Trophoblast cell (in vitro differentiated cells and primary cell): ENCODE results near the gene ZC3H10.

Experiments used
- DNase-seq, 2 donors: peaks; one replicate each; pipeline ENCODE4 v3.0.0-alpha.2; 2016
- H2AFZ ChIP-seq: 2 replicates; pipeline ENCODE4 v1.6.1; 2013; ENCODE audit warnings: low read length, moderate library complexity, mild to moderate bottlenecking; ENCODE audit not compliant: insufficient read depth, poor library complexity
- H2AK5ac ChIP-seq: 2 replicates; pipeline ENCODE4 v1.6.1; 2013; ENCODE audit warnings: mild to moderate bottlenecking, low read length
- H2BK120ac ChIP-seq: 2 replicates; pipeline ENCODE4 v1.6.1; 2013; ENCODE audit warnings: low read length, mild to moderate bottlenecking, moderate library complexity; ENCODE audit not compliant: insufficient read depth, poor library complexity
- H2BK12ac ChIP-seq: 2 replicates; pipeline ENCODE4 v1.6.1; 2013; ENCODE audit warnings: mild to moderate bottlenecking, low read length, moderate library complexity
- H2BK5ac ChIP-seq: 2 replicates; pipeline ENCODE4 v1.6.1; 2013; ENCODE audit warnings: low read length, low read depth, moderate library complexity, mild to moderate bottlenecking; ENCODE audit not compliant: poor library complexity
- H3K14ac ChIP-seq: 2 replicates; pipeline ENCODE4 v1.6.1; 2013; ENCODE audit warnings: mild to moderate bottlenecking, low read length
- H3K18ac ChIP-seq: 2 replicates; pipeline ENCODE4 v1.6.1; 2013; ENCODE audit warnings: mild to moderate bottlenecking, low read length
- H3K23ac ChIP-seq: 2 replicates; pipeline ENCODE4 v1.6.1; 2013; ENCODE audit warnings: low read length
- H3K27ac ChIP-seq: 2 replicates; pipeline ENCODE4 v1.5.1; 2013; ENCODE audit warnings: low read depth, mild to moderate bottlenecking, inconsistent platforms, low read length, moderate library complexity
- H3K27me3 ChIP-seq: 2 replicates; pipeline ENCODE4 v1.6.1; 2013; ENCODE audit warnings: inconsistent platforms, mild to moderate bottlenecking, low read length, moderate library complexity; ENCODE audit not compliant: insufficient read depth
- H3K36me3 ChIP-seq, 2 experiments: 1 replicate in 1 of 2; 2 replicates in 1 of 2; pipeline ENCODE4 v1.6.1; 2013; ENCODE audit warnings: low read length in 2 of 2, mild to moderate bottlenecking in 2 of 2, moderate library complexity in 1 of 2; ENCODE audit not compliant: insufficient read depth in 2 of 2, control insufficient read depth in 1 of 2
- H3K4ac ChIP-seq: 2 replicates; pipeline ENCODE4 v1.6.1; 2013; ENCODE audit warnings: low read depth, mild to moderate bottlenecking, low read length, moderate library complexity
- H3K4me1 ChIP-seq, 2 experiments: 1 replicate in 1 of 2; 2 replicates in 1 of 2; pipeline ENCODE4 v1.6.1; 2013; ENCODE audit warnings: low read length in 2 of 2, mild to moderate bottlenecking in 2 of 2, moderate library complexity in 1 of 2; ENCODE audit not compliant: insufficient read depth in 2 of 2, control insufficient read depth in 1 of 2
- H3K4me2 ChIP-seq: 2 replicates; pipeline ENCODE4 v1.6.1; 2013; ENCODE audit warnings: inconsistent platforms, mild to moderate bottlenecking, low read length, moderate library complexity
- H3K4me3 ChIP-seq: 2 replicates; pipeline ENCODE4 v1.5.1; 2013; ENCODE audit warnings: mild to moderate bottlenecking, low read depth, low read length, inconsistent platforms
- H3K79me1 ChIP-seq: one replicate; pipeline ENCODE4 v1.6.1; 2013; ENCODE audit warnings: low read length
- H3K79me2 ChIP-seq: 2 replicates; pipeline ENCODE4 v1.6.1; 2013; ENCODE audit warnings: low read length, mild to moderate bottlenecking; ENCODE audit not compliant: control insufficient read depth, insufficient read depth, poor library complexity
- H3K9ac ChIP-seq: 2 replicates; pipeline ENCODE4 v1.6.1; 2013; ENCODE audit warnings: mild to moderate bottlenecking, low read length
- H3K9me3 ChIP-seq: 2 replicates; pipeline ENCODE4 v1.6.1; 2013; ENCODE audit warnings: low read depth, mild to moderate bottlenecking, control low read depth, inconsistent platforms, low read length; ENCODE audit not compliant: insufficient read depth
- H4K12ac ChIP-seq: 2 replicates; pipeline ENCODE4 v1.6.1; 2013; ENCODE audit warnings: low read depth, mild to moderate bottlenecking, low read length, moderate library complexity
- H4K8ac ChIP-seq: 2 replicates; pipeline ENCODE4 v1.6.1; 2013; ENCODE audit warnings: low read depth, mild to moderate bottlenecking, low read length, moderate library complexity
- H4K91ac ChIP-seq: one replicate; pipeline ENCODE4 v1.6.1; 2013; ENCODE audit warnings: low read depth, mild to moderate bottlenecking, low read length, moderate library complexity
- WGBS: extraction: QIAGEN DNeasy Blood & Tissue Kit; methylation state at CpG from one replicate; pipeline ENCODE4 v1.1.7; 2013; ENCODE audit warnings: missing lambda C conversion rate; ENCODE audit not compliant: insufficient read length, insufficient coverage; ENCODE audit errors: extremely low coverage; 5-methylcytosine and 5-hydroxymethylcytosine counted together

The ZC3H10 gene

GRCh38 chr12:56103066-56103711, 14.9 kb upstream of the ZC3H10 start:
- H4K12ac ChIP-seq: no peak overlapping the region
- H4K8ac ChIP-seq: no peak overlapping the region
- no peak overlapping the region for H2BK12ac ChIP-seq
- H3K27ac ChIP-seq: peak overlapping the region; percentile 81
- peak overlapping the region; percentile 72 for H3K4me2 ChIP-seq
- no peak overlapping the region for H2AK5ac ChIP-seq
- WGBS: no CpG with 5 or more reads among the region's 6 CpGs
- H3K14ac ChIP-seq: no peak overlapping the region
- no peak overlapping the region for H4K91ac ChIP-seq
- no peak overlapping the region for H3K4me3 ChIP-seq
- H2BK120ac ChIP-seq: no peak overlapping the region
- DNase-seq: no peak
- no peaks in the 10 kb centered on the region for H3K9me3 ChIP-seq
- H2AFZ ChIP-seq: no peak overlapping the region
- no peak overlapping the region for H2BK5ac ChIP-seq
- peaks cover 0 to 4% of the 10 kb centered on the region in 2 experiments for H3K4me1 ChIP-seq
- H3K27me3 ChIP-seq: no peaks in the 10 kb centered on the region
- no peak overlapping the region for H3K23ac ChIP-seq
- H3K36me3 ChIP-seq: peaks cover 28 to 40% of the 10 kb centered on the region in 2 experiments
- H3K4ac ChIP-seq: no peak overlapping the region
- no peak overlapping the region for H3K9ac ChIP-seq
- peaks cover 8% of the 10 kb centered on the region for H3K79me1 ChIP-seq
- H3K79me2 ChIP-seq: peaks cover 10% of the 10 kb centered on the region
- H3K18ac ChIP-seq: no peak overlapping the region

- no peaks in the 10 kb centered on the region for H3K9me3 ChIP-seq
- H4K12ac ChIP-seq: peak overlapping the region; percentile 76
- H3K79me1 ChIP-seq: peaks cover 8% of the 10 kb centered on the region
- WGBS: no CpG with 5 or more reads among the region's 8 CpGs
- DNase-seq: no peak
- H2AK5ac ChIP-seq: no peak overlapping the region
- H3K27me3 ChIP-seq: no peaks in the 10 kb centered on the region
- H3K4me2 ChIP-seq: peak overlapping the region; percentile 72
- H3K14ac ChIP-seq: peak overlapping the region; percentile 78
- peak overlapping the region; percentile 30 for H3K4ac ChIP-seq
- peaks cover 25 to 37% of the 10 kb centered on the region in 2 experiments for H3K36me3 ChIP-seq
- peak overlapping the region; percentile 50 for H3K9ac ChIP-seq
- no peak overlapping the region for H3K23ac ChIP-seq
- H3K27ac ChIP-seq: peak overlapping the region; percentile 81
- H2BK120ac ChIP-seq: no peak overlapping the region
- peak overlapping the region; percentile 70 for H3K4me3 ChIP-seq
- H3K79me2 ChIP-seq: peaks cover 10% of the 10 kb centered on the region
- peak overlapping the region; percentile 21 for H3K18ac ChIP-seq
- peaks cover 0 to 4% of the 10 kb centered on the region in 2 experiments for H3K4me1 ChIP-seq
- peak overlapping the region; percentile 78 for H4K91ac ChIP-seq
- H2AFZ ChIP-seq: peak overlapping the region; percentile 98
- peak overlapping the region; percentile 85 for H4K8ac ChIP-seq
- no peak overlapping the region for H2BK12ac ChIP-seq
- H2BK5ac ChIP-seq: peak overlapping the region; percentile 21
Measured at GRCh38 chr12:56103823-56104108, 14.3 kb upstream of the ZC3H10 start.

- Histone ChIP-seq H3K79me2 (peaks cover 10% of the 10 kb centered on the region), H3K79me1 (peaks cover 8% of the 10 kb centered on the region), H2AK5ac (peak within 1 kb of the TSS; percentile 65), H4K91ac (peak within 1 kb of the TSS; percentile 78), H3K4me2 (peak within 1 kb of the TSS; percentile 97), H3K9me3 (no peaks in the 10 kb centered on the region), H2BK12ac (no peak within 1 kb of the TSS), H4K12ac (peak within 1 kb of the TSS; percentile 76), H2BK120ac (peak within 1 kb of the TSS; percentile 23), H3K27ac (peak within 1 kb of the TSS; percentile 81), H3K18ac (peak within 1 kb of the TSS; percentile 87), H3K4ac (peak within 1 kb of the TSS; percentile 90), H3K23ac (no peak within 1 kb of the TSS), H2AFZ (peak within 1 kb of the TSS; percentile 98), H3K27me3 (no peaks in the 10 kb centered on the region), H3K4me1 (peaks cover 0 to 4% of the 10 kb centered on the region in 2 experiments), H3K4me3 (peak within 1 kb of the TSS; percentile 95), H3K9ac (peak within 1 kb of the TSS; percentile 82), H3K14ac (peak within 1 kb of the TSS; percentile 89), H3K36me3 (peaks cover 23 to 36% of the 10 kb centered on the region in 2 experiments), H4K8ac (peak within 1 kb of the TSS; percentile 85), H2BK5ac (peak within 1 kb of the TSS; percentile 78)
- peak; percentile 100 for DNase-seq
- no CpG with 5 or more reads among the region's 60 CpGs for WGBS
Measured at GRCh38 chr12:56104109-56104814, 13.8 kb upstream of the ZC3H10 start, which contains the start of gene PA2G4. TSS of gene PA2G4 (plus strand) at chr12:56104559. CDS start at chr12:56104738, 179 bp downstream.

- H2BK120ac ChIP-seq: peak overlapping the region; percentile 23
- peak overlapping the region; percentile 62 for H4K12ac ChIP-seq
- no peak overlapping the region for H3K23ac ChIP-seq
- H3K4me2 ChIP-seq: peak overlapping the region; percentile 97
- peaks cover 20 to 37% of the 10 kb centered on the region in 2 experiments for H3K36me3 ChIP-seq
- H4K8ac ChIP-seq: peak overlapping the region; percentile 67
- peak overlapping the region; percentile 82 for H3K9ac ChIP-seq
- H2AK5ac ChIP-seq: peak overlapping the region; percentile 65
- peaks cover 0 to 4% of the 10 kb centered on the region in 2 experiments for H3K4me1 ChIP-seq
- peak overlapping the region; percentile 69 for H3K27ac ChIP-seq
- peak overlapping the region; percentile 89 for H3K14ac ChIP-seq
- no peaks in the 10 kb centered on the region for H3K9me3 ChIP-seq
- H3K27me3 ChIP-seq: no peaks in the 10 kb centered on the region
- H4K91ac ChIP-seq: peak overlapping the region; percentile 65
- peak in 1 of 2 donors; percentile 44 for DNase-seq
- H2AFZ ChIP-seq: peak overlapping the region; percentile 46
- H2BK5ac ChIP-seq: peak overlapping the region; percentile 78
- peak overlapping the region; percentile 90 for H3K4ac ChIP-seq
- peaks cover 10% of the 10 kb centered on the region for H3K79me2 ChIP-seq
- peaks cover 8% of the 10 kb centered on the region for H3K79me1 ChIP-seq
- no CpG with 5 or more reads among the region's 40 CpGs for WGBS
- no peak overlapping the region for H2BK12ac ChIP-seq
- H3K4me3 ChIP-seq: peak overlapping the region; percentile 95
- H3K18ac ChIP-seq: peak overlapping the region; percentile 87
Measured at GRCh38 chr12:56104815-56105608, 13.1 kb upstream of the ZC3H10 start.
